Smooth muscle cell (in vitro differentiated cells): ENCODE data around the gene FHIT. TPM values are rescaled to one million over a fixed set of nuclear protein-coding genes. Genes with fewer than 3 reads are reported as not detected.

ENCODE experiments used
- DNase-seq: peaks from one replicate; lab custom pipeline; 2025; ENCODE audit not compliant: unreplicated experiment; lab: John Stamatoyannopoulos, UW
- H2AFZ ChIP-seq: fragments of 200-600 bp; sonication (generic); 2 replicates; pipeline ENCODE4 v1.6.0; 2016; ENCODE audit warnings: antibody characterized with exemption, low read depth, mild to moderate bottlenecking
- H3F3A ChIP-seq: fragments of 200-600 bp; sonication (generic); 2 replicates; pipeline ENCODE4 v1.6.0; 2017; ENCODE audit warnings: antibody characterized with exemption, low read depth
- H3K27ac ChIP-seq: fragments of 200-600 bp; sonication (generic); 2 replicates; pipeline ENCODE4 v1.5.1; 2016; ENCODE audit warnings: low read depth, mild to moderate bottlenecking
- H3K27me3 ChIP-seq: fragments of 200-600 bp; sonication (generic); 2 replicates; pipeline ENCODE4 v1.6.1; 2016; ENCODE audit warnings: low read depth, mild to moderate bottlenecking
- H3K36me3 ChIP-seq: fragments of 200-600 bp; sonication (generic); 2 replicates; pipeline ENCODE4 v1.5.1; 2016; ENCODE audit warnings: low read depth
- H3K4me1 ChIP-seq: fragments of 200-600 bp; sonication (generic); 2 replicates; pipeline ENCODE4 v1.5.1; 2016; ENCODE audit warnings: low read depth
- H3K4me2 ChIP-seq: fragments of 200-600 bp; sonication (generic); 2 replicates; pipeline ENCODE4 v1.6.0; 2016; ENCODE audit warnings: mild to moderate bottlenecking
- H3K4me3 ChIP-seq: fragments of 200-600 bp; sonication (generic); 2 replicates; pipeline ENCODE4 v1.5.1; 2016; ENCODE audit warnings: mild to moderate bottlenecking
- H3K79me2 ChIP-seq: fragments of 200-600 bp; sonication (generic); 2 replicates; pipeline ENCODE4 v1.6.0; 2016; ENCODE audit warnings: low read depth, mild to moderate bottlenecking
- H3K9ac ChIP-seq: fragments of 200-600 bp; sonication (generic); 2 replicates; pipeline ENCODE4 v1.6.0; 2016; ENCODE audit warnings: low read depth
- H3K9me3 ChIP-seq: fragments of 200-600 bp; sonication (generic); replicated peaks from 2 replicates; pipeline ENCODE4 v1.5.1; 2016; ENCODE audit warnings: low read depth
- H4K20me1 ChIP-seq: fragments of 200-600 bp; sonication (generic); 2 replicates; pipeline ENCODE4 v1.6.0; 2016; ENCODE audit warnings: low read depth
- WGBS: methylation state at CpG from one replicate; pipeline ENCODE4 v1.1.7; 2016; ENCODE audit warnings: low lambda C conversion rate; 5-methylcytosine and 5-hydroxymethylcytosine counted together
- polyA plus RNA-seq: library from polyadenylated mRNA; unstranded; fragments of >200 nt; fragmentation: Nextera tagmentation; extraction: Ambion mirVana; gene quantifications from 2 replicates; pipeline ENCODE4 v1.2.1, GENCODE V29; 2016
- total RNA-seq: library from RNA; depleted of rRNA; stranded (reverse); fragments of >200 nt; gene quantifications from 2 replicates; pipeline ENCODE4 v1.2.3, GENCODE V29; 2014
- TF ChIP-seq, protein P1 (sequence below): fragments of 200-600 bp; sonication (generic); IDR thresholded peaks from 2 replicates; pipeline ENCODE4 v1.5.1; 2017; ENCODE audit warnings: borderline replicate concordance, mild to moderate bottlenecking, antibody characterized with exemption; ENCODE audit not compliant: insufficient read depth, poor library complexity, severe bottlenecking

FHIT gene
- total and polyA plus RNA-seq, 2 experiments from 2014 or later = 5.9 to 6.7 TPM

- no peaks in the 10 kb centered on the region for H4K20me1 ChIP-seq
Measured at GRCh38 chr3:60707452-60708020, 543.7 kb downstream of the FHIT start.

GRCh38 chr3:60703956-60704736 is 547.1 kb downstream of the FHIT start:
- Histone ChIP-seq H3K4me3 (no peak overlapping the region), H3K36me3 (no peaks in the 10 kb centered on the region), H3K9me3 (no peaks in the 10 kb centered on the region), H3K27ac (peak overlapping the region; percentile 81), H3F3A (peaks cover 11% of the 10 kb centered on the region), H3K4me2 (peak overlapping the region; percentile 57), H4K20me1 (no peaks in the 10 kb centered on the region), H3K9ac (no peak overlapping the region), H3K27me3 (no peaks in the 10 kb centered on the region), H2AFZ (no peak overlapping the region), H3K4me1 (peaks cover 5% of the 10 kb centered on the region), H3K79me2 (no peaks in the 10 kb centered on the region)
- no peak for DNase-seq
- 16% methylated on average over 3 of the region's 3 CpGs for WGBS
- TF ChIP-seq, protein P1, sequence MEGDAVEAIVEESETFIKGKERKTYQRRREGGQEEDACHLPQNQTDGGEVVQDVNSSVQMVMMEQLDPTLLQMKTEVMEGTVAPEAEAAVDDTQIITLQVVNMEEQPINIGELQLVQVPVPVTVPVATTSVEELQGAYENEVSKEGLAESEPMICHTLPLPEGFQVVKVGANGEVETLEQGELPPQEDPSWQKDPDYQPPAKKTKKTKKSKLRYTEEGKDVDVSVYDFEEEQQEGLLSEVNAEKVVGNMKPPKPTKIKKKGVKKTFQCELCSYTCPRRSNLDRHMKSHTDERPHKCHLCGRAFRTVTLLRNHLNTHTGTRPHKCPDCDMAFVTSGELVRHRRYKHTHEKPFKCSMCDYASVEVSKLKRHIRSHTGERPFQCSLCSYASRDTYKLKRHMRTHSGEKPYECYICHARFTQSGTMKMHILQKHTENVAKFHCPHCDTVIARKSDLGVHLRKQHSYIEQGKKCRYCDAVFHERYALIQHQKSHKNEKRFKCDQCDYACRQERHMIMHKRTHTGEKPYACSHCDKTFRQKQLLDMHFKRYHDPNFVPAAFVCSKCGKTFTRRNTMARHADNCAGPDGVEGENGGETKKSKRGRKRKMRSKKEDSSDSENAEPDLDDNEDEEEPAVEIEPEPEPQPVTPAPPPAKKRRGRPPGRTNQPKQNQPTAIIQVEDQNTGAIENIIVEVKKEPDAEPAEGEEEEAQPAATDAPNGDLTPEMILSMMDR = no peak

More at GRCh38 chr3:60707452-60708020, 543.7 kb downstream of the FHIT start:
- Histone ChIP-seq H3K9me3 (no peaks in the 10 kb centered on the region), H3K79me2 (no peaks in the 10 kb centered on the region), H3K27ac (peak overlapping the region; percentile 78), H3K4me3 (no peak overlapping the region), H3K4me1 (peaks cover 5% of the 10 kb centered on the region), H3F3A (peaks cover 11% of the 10 kb centered on the region), H3K9ac (peak overlapping the region; percentile 7), H3K27me3 (no peaks in the 10 kb centered on the region), H2AFZ (no peak overlapping the region), H3K4me2 (peak overlapping the region; percentile 56), H3K36me3 (no peaks in the 10 kb centered on the region)
- DNase-seq = no peak
- TF ChIP-seq, protein P1 = no peak
- WGBS = 61% methylated on average over 2 of the region's 2 CpGs

- Histone ChIP-seq H3K79me2 (no peaks in the 10 kb centered on the region), H3K9ac (no peak overlapping the region), H3K27me3 (no peaks in the 10 kb centered on the region), H3K9me3 (no peaks in the 10 kb centered on the region), H3K4me3 (no peak overlapping the region), H3F3A (peaks cover 11% of the 10 kb centered on the region), H3K36me3 (no peaks in the 10 kb centered on the region), H2AFZ (no peak overlapping the region), H4K20me1 (no peaks in the 10 kb centered on the region), H3K4me2 (peak overlapping the region; percentile 57), H3K27ac (peak overlapping the region; percentile 81), H3K4me1 (peaks cover 13% of the 10 kb centered on the region)
- TF ChIP-seq, protein P1 = no peak
- DNase-seq = no peak
- 46% methylated on average over 3 of the region's 3 CpGs for WGBS
Measured at GRCh38 chr3:60703008-60703407, 548.2 kb downstream of the FHIT start.
